Stimulated activated CD8-positive, alpha-beta memory T cell treated with anti-CD3 and anti-CD28 coated beads, Interleukin-2, amount 100 ng/mL, for 1 hour (primary cell): ENCODE measurements around the gene CEP290.
A peak's percentile ranks its signal among the peaks of the same experiment; 100 is the strongest.
"Not testable (repeated sequence)": the region's sequence is repeated elsewhere in the genome, so short reads cannot be mapped to it uniquely, and the experiment has no call there.

ENCODE experiments used
- DNase-seq, 2 donors: peaks; one replicate each; pipeline ENCODE4 v3.0.0-alpha.2; 2020; ENCODE audit warnings: low read depth in 2 of 2

Gene CEP290

DNA sequence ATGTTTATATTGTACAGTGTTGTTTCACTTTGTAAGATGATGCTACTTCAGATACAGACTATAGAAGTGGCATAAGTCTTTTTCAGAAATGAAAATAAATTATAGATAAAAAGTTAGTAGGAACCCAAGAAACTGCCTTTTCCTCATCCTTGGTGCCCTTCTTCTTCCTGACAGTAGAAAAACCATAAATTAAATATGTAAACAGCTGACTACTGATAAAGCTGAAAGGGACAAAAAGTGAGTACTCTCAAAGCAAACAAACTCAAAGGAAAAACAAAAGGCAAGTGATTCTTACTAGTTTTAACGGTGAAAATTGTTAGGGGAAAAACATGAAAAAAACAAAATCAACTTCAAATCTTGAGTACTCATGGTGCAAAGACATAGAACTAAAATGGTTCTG is 104.1 kb downstream of the CEP290 start:
- no peak for DNase-seq

DNA sequence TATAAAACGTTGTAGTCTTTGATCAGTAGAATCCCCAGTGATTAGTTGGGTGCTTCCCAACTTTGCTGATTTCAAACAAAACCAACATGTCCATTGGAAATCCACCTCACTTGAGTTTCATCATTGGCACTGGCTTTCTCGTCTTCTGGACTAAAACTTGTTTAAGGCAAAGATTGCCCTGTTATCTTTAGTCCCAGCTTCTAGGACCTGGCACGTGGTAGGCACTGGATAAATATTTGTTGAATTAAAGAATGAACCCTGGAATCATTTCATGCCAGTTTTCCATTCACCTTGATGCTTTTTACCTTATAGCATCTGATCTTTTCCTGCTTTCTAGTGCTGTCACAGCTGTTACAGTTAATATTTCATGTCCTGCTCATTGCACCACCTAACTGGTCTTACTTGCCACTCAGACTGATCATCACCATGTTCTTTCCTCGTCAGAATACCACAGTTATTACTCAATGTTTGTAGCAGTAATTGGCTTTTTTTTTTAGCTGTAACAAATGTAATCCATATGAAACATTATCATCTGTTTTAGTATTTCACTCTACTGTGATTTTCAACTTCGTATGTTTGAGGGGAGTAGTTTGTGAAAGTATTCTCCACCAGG is 105.4 kb downstream of the CEP290 start:
- no peak for DNase-seq

DNA sequence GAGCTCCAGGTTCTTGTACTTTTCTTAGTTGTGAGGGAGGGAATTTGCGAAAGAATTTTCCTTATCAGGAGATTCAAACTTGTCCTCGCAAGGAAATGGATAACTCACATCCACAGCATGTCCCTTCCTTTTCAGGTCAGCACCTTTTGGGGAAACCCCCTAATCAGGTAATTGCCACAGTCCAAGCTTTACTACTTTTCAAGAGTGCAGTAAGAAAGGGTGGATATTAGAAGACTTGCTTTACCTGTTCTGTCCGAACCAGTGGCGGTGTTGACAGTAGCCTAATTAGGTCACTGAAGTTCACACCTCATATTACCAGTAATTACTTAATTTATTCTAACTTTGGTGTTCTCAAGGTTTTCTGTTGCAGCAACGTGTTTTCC is 106.0 kb downstream of the CEP290 start:
- DNase-seq, result no peak

DNA sequence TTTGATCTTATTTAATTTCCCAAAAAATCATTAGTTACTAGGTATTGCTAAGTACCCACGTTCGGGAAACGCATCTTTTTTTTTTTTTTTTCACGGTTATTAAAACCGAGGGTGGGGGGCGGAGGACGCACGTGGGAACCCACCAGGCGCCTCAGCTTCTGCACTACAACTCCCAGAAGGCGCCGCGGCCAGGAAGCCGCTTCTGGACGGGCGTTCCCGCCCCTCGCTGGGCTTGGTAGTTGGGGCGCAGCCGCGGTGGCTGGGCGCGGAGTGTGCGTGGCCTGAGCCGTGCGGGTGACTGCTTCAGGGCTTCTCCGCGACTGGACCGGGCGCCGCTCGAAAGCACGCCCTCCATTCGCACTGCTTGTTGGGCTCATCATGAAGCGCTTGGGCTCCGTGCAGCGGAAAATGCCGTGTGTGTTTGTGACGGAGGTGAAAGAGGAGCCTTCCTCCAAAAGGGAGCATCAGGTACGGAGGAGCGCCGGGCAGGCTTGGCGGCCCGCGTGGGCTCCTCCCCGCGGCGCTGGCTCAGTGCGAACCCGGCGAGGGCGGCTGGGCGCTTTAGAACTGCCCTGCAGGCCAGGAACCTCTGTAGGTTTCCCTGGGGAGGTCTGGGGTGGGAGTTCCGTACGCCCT is 106.5 kb downstream of the CEP290 start:
- peak; percentile 65 to 74 for DNase-seq

DNA sequence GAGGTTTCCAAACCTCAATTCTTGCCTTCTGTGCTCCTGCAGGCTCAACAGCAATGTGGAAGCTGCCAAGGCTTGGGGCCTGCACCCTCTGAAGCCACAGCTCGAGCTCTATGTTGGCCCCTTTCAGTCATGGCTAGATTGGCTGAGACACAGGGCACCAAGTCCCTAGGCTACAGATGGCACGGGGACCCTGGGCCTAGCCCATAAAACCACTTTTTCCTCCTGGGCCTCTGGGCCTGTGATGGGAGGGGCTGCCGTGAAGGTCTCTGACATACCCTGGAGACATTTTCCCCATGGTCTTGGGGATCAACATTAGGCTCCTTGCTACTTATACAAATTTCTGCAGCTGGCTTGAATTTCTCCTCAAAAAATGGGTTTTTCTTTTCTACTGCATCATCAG is 110.7 kb downstream of the CEP290 start:
- DNase-seq, result not testable (repeated sequence)

DNA sequence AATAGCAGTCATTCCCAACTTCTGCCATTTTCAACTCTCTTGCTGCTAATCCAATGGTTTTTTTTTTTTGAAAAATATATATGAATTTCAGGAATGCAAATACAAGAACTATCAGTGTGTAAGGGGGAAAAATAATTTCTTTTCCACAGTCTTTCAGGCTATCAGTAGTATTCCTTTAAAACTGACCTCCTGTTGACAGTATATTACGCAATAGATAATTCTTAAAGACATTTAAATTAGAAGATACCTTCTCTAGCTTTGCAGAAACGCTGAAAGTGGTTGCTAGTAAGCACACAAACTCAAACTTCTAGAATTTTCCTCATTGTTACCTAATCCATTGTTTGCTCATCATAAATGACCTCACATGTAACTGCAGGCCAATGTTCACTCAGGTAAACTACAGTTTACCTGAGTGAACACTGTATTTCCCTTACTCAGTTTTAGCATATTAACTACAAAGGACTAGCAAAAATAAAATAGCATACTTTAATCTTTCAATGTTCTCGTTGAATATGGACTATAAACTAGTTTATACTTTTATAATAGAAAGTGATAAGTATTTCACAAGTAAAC is 112.7 kb downstream of the CEP290 start, which contains the start of gene C12orf50:
TSS of gene C12orf50 (minus strand) at position 309 of the 573 bp plus-strand sequence. CDS start 2,439 bp downstream, outside the sequence.
- no peak for DNase-seq

DNA sequence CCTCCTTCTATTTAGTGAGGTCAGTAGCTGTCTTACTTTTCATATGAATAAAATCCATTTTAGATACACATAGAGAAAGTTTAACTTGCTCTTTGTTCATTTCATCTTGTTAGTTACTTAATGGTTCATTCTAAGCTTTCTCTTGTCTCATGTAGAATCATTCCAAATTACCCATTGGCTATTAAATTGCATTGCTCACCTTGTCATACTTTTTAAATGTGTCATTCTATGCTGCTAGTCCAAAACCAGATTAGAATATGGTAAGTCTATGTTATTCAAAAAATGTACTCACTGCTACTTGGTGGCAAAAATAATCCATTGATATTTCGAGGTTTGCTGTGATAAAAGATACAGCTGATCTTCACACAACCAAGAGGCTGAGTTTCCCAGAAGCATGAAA is 115.7 kb downstream of the CEP290 start:
- DNase-seq, result no peak

DNA sequence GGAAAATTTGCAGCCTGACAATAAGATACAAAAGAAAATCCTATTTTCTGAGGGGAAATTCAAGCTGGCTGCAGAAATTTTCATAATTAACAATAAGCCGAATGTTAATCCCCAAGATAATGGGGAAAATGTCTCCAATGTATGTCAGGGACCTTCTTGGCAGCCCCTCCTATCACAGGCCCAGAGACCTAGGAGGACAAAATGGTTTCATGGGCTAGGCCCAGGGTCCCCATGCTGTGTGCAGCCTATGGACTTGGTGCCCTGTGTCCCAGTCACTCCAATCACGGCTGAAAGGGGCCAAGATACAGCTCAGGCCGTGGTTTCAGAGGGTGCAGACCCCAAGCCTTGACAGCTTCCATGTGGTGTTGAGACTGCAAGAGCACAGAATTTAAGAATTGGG is 123.9 kb downstream of the CEP290 start:
- DNase-seq, result no peak

DNA sequence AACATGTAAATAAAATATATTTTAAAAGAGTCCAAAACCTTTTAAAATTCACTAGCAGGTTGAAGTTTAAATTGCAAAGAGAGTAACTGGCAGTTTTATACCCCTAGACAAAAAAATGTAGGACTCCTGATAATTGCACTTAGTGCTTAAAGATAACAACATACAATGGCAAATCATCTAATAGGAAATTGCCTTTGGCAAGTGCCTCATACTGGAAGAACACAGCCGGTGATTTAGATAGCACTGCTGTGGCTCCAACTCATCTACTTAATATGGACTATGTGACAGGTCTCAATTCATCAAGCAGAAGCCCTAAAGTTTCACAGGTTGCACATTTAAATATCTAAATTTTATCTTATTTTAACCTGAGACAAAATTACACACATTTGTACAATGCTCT is 126.1 kb downstream of the CEP290 start:
- DNase-seq, result no peak

DNA sequence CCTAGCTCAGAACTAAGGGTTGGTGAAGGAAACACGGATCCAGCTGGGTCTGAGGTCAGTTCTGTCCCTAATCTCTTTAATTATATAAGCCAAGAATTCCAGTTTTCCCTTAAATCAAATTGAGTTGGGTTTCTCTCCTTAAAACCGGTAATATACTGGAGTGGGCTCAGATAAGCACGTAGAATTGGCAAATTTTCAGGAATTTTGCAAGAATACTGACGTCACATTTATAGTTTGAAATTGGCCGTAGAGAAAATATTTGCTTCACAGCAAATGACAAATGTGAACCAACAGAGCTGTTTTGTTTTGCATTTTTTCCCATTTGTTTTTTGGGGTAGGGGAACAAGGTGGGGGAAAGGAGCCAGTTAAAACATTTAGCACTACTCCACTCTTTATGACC is 130.1 kb downstream of the CEP290 start:
- DNase-seq, result no peak

DNA sequence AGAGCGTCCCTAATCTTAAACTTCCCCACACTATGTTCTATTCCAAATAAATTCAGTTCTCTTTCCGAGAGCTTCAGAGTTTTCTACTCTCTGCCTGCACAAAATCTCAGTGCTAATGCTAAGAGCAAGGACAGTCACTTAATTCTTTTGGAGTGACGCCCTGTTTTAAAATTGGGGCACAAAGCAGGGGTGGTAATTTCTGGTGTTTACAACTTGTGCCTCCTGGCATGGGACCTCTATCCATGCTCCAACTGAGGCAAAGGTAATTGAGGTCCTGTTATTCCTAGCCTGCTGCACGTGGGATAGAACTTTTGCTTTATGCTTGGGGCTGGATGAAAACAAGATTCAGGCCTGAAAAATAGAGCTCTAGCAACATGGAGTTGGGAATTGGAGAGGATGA is 135.5 kb downstream of the CEP290 start:
- DNase-seq, result no peak

DNA sequence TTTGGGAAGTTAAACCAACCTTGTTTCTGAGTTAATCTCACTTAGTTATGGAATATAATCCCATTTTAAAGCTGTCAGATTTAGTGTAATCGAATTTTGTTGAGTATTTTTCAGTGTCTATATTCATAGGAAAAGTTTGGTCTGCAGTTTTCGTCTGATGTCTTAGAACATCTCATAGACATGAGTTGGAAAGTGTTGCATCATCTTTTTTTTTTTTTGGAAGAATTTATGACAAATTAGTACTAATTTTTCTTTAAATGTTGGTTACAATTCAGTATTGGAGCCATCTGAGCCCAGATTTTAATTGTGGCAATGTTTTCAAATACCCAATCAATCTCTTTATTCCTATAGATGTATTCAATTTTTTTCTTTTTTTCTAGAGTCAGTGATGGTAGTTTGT is 140.6 kb downstream of the CEP290 start:
- DNase-seq, result no peak
